ENCODE results near the gene TBL1Y.

TBL1Y gene

GRCh38 chrY:6931779-6932396 is 21.4 kb downstream of the TBL1Y start:
- DNase-seq (ENCODE audit: extremely low spot score): no peak
- POLR2A ChIA-PET: no interaction called here
- CTCF ChIA-PET: no interaction called here
- no peak for TF ChIP-seq TARDBP (IDR thresholded peaks at IDR 0.05)
- TF ChIP-seq HDGF (IDR thresholded peaks at IDR 0.05; ENCODE audit: borderline replicate concordance): no peak
- no peak for TF ChIP-seq CTBP1 (IDR thresholded peaks at IDR 0.05; ENCODE audit: borderline replicate concordance)
- TF ChIP-seq SUZ12 (IDR thresholded peaks at IDR 0.05): no peak
- TF ChIP-seq L3MBTL2 (conservative IDR thresholded peaks at IDR 0.05): no peak

- CTCF ChIA-PET: no interaction called here
Measured at GRCh38 chrY:6935497-6935896, 25.0 kb downstream of the TBL1Y start.

GRCh38 chrY:6947695-6948094 is 37.2 kb downstream of the TBL1Y start:
- no peak for TF ChIP-seq ZNF384 (IDR thresholded peaks at IDR 0.05)
- no peak for TF ChIP-seq ARNT (IDR thresholded peaks at IDR 0.05)
- no peak for TF ChIP-seq SP1 (IDR thresholded peaks at IDR 0.05)
- no peak for TF ChIP-seq CTBP1 (IDR thresholded peaks at IDR 0.05; ENCODE audit: borderline replicate concordance)
- TF ChIP-seq HDGF (IDR thresholded peaks at IDR 0.05; ENCODE audit: borderline replicate concordance): no peak
- TF ChIP-seq TARDBP (IDR thresholded peaks at IDR 0.05): no peak
- TF ChIP-seq L3MBTL2 (conservative IDR thresholded peaks at IDR 0.05): no peak
- no peak for TF ChIP-seq NFRKB (IDR thresholded peaks at IDR 0.05)
- no peak for TF ChIP-seq FOXK2 (IDR thresholded peaks at IDR 0.05)
- no peak for TF ChIP-seq SUZ12 (IDR thresholded peaks at IDR 0.05)
- TF ChIP-seq ELF4 (IDR thresholded peaks at IDR 0.05): no peak
- TF ChIP-seq BHLHE40 (IDR thresholded peaks at IDR 0.05; ENCODE audit: borderline replicate concordance): no peak
- TF ChIP-seq FOXA1 (IDR thresholded peaks at IDR 0.05): no peak
- no peak for TF ChIP-seq PKNOX1 (IDR thresholded peaks at IDR 0.05)
- TF ChIP-seq LEF1 (IDR thresholded peaks at IDR 0.05; ENCODE audit: borderline replicate concordance): no peak
- no peak for TF ChIP-seq FOXM1 (IDR thresholded peaks at IDR 0.05; ENCODE audit: borderline replicate concordance)
- no peak for DNase-seq (ENCODE audit: extremely low spot score)
- ChIA-PET CTCF (no interaction called here), POLR2A (no interaction called here)

More at GRCh38 chrY:6935497-6935896, 25.0 kb downstream of the TBL1Y start:
- no peak for DNase-seq (ENCODE audit: extremely low spot score)
- POLR2A ChIA-PET: no interaction called here
- TF ChIP-seq ARNT (IDR thresholded peaks at IDR 0.05) (no peak), TARDBP (IDR thresholded peaks at IDR 0.05) (no peak), FOXM1 (IDR thresholded peaks at IDR 0.05; ENCODE audit: borderline replicate concordance) (no peak), PKNOX1 (IDR thresholded peaks at IDR 0.05) (no peak), CTBP1 (IDR thresholded peaks at IDR 0.05; ENCODE audit: borderline replicate concordance) (no peak)

GRCh38 chrY:6948378-6948777 is 37.9 kb downstream of the TBL1Y start:
- DNase-seq (ENCODE audit: extremely low spot score): no peak
- CTCF ChIA-PET: no interaction called here
- POLR2A ChIA-PET: no interaction called here
- TF ChIP-seq FOXK2 (IDR thresholded peaks at IDR 0.05) (no peak), TARDBP (IDR thresholded peaks at IDR 0.05) (no peak), FOXM1 (IDR thresholded peaks at IDR 0.05; ENCODE audit: borderline replicate concordance) (no peak), BHLHE40 (IDR thresholded peaks at IDR 0.05; ENCODE audit: borderline replicate concordance) (no peak), CTBP1 (IDR thresholded peaks at IDR 0.05; ENCODE audit: borderline replicate concordance) (no peak)

GRCh38 chrY:6949947-6950346 is 39.5 kb downstream of the TBL1Y start:
- DNase-seq (ENCODE audit: extremely low spot score): no peak
- CTCF ChIA-PET: no interaction called here
- POLR2A ChIA-PET: no interaction called here
- TF ChIP-seq FOXA1 (IDR thresholded peaks at IDR 0.05): no peak
- TF ChIP-seq HDGF (IDR thresholded peaks at IDR 0.05; ENCODE audit: borderline replicate concordance): no peak
- TF ChIP-seq SUZ12 (IDR thresholded peaks at IDR 0.05): no peak
- no peak for TF ChIP-seq CTBP1 (IDR thresholded peaks at IDR 0.05; ENCODE audit: borderline replicate concordance)
- no peak for TF ChIP-seq LEF1 (IDR thresholded peaks at IDR 0.05; ENCODE audit: borderline replicate concordance)

GRCh38 chrY:6964732-6965131 is 54.2 kb downstream of the TBL1Y start:
- no peak for TF ChIP-seq L3MBTL2 (conservative IDR thresholded peaks at IDR 0.05)
- no peak for TF ChIP-seq PKNOX1 (IDR thresholded peaks at IDR 0.05)
- no peak for TF ChIP-seq FOXM1 (IDR thresholded peaks at IDR 0.05; ENCODE audit: borderline replicate concordance)
- TF ChIP-seq TARDBP (IDR thresholded peaks at IDR 0.05): no peak
- TF ChIP-seq CTBP1 (IDR thresholded peaks at IDR 0.05; ENCODE audit: borderline replicate concordance): no peak
- TF ChIP-seq ELF4 (IDR thresholded peaks at IDR 0.05): no peak
- no peak for TF ChIP-seq HDGF (IDR thresholded peaks at IDR 0.05; ENCODE audit: borderline replicate concordance)
- TF ChIP-seq NFRKB (IDR thresholded peaks at IDR 0.05): no peak
- CTCF ChIA-PET: no interaction called here
- POLR2A ChIA-PET: no interaction called here
- DNase-seq (ENCODE audit: extremely low spot score): no peak

GRCh38 chrY:6966521-6966920 is 56.0 kb downstream of the TBL1Y start:
- POLR2A ChIA-PET: no interaction called here
- CTCF ChIA-PET: no interaction called here
- DNase-seq (ENCODE audit: extremely low spot score): no peak
- TF ChIP-seq SP1 (IDR thresholded peaks at IDR 0.05) (no peak), NFRKB (IDR thresholded peaks at IDR 0.05) (no peak), BHLHE40 (IDR thresholded peaks at IDR 0.05; ENCODE audit: borderline replicate concordance) (no peak), TARDBP (IDR thresholded peaks at IDR 0.05) (no peak), SUZ12 (IDR thresholded peaks at IDR 0.05) (no peak), HDGF (IDR thresholded peaks at IDR 0.05; ENCODE audit: borderline replicate concordance) (no peak), FOXM1 (IDR thresholded peaks at IDR 0.05; ENCODE audit: borderline replicate concordance) (no peak), PKNOX1 (IDR thresholded peaks at IDR 0.05) (no peak), ZNF384 (IDR thresholded peaks at IDR 0.05) (no peak), L3MBTL2 (conservative IDR thresholded peaks at IDR 0.05) (no peak), ARNT (IDR thresholded peaks at IDR 0.05) (no peak)
